HG03378 (cell line): ENCODE measurements around the gene CSTPP1.
A peak's percentile ranks its signal among the peaks of the same experiment; 100 is the strongest.

Experiments
- ATAC-seq: cut with Tn5 transposase; IDR thresholded peaks from one replicate; pipeline ENCODE4 v1.9.1; 2021; ENCODE audit warnings: mild to moderate bottlenecking, moderate library complexity; ENCODE audit not compliant: unreplicated experiment

The CSTPP1 gene

GRCh38 chr11:47176328-47177228, 240.0 kb downstream of the CSTPP1 start, which contains the start of gene ARFGAP2:
ARFGAP2 (minus strand) TSS chr11:47176879; CDS start chr11:47176853, 26 bp downstream.
- peak; percentile 71 for ATAC-seq

- peak; percentile 46 for ATAC-seq
Measured at GRCh38 chr11:47177229-47177845, 240.8 kb downstream of the CSTPP1 start.

GRCh38 chr11:47177846-47178245, 241.3 kb downstream of the CSTPP1 start:
- no peak for ATAC-seq

- ATAC-seq: no peak
Measured at GRCh38 chr11:47178316-47178715, 241.8 kb downstream of the CSTPP1 start.

GRCh38 chr11:47178737-47179654, 242.4 kb downstream of the CSTPP1 start:
- no peak for ATAC-seq

GRCh38 chr11:47179655-47179991, 243.1 kb downstream of the CSTPP1 start:
- no peak for ATAC-seq

GRCh38 chr11:47180006-47180787, 243.6 kb downstream of the CSTPP1 start:
- no peak for ATAC-seq

- no peak for ATAC-seq
Measured at GRCh38 chr11:47181271-47181670, 244.7 kb downstream of the CSTPP1 start.

GRCh38 chr11:47182380-47182779, 245.8 kb downstream of the CSTPP1 start:
- no peak for ATAC-seq

GRCh38 chr11:47183031-47183856, 246.7 kb downstream of the CSTPP1 start:
- no peak for ATAC-seq

- ATAC-seq: no peak
Measured at GRCh38 chr11:47183969-47184368, 247.4 kb downstream of the CSTPP1 start.

- ATAC-seq: no peak
Measured at GRCh38 chr11:47184711-47185304, 248.2 kb downstream of the CSTPP1 start.

- ATAC-seq: no peak
Measured at GRCh38 chr11:47185305-47186075, 248.9 kb downstream of the CSTPP1 start.

GRCh38 chr11:47186076-47186699, 249.6 kb downstream of the CSTPP1 start, which contains the start of gene PACSIN3:
PACSIN3 (minus strand) TSS chr11:47186434; CDS start chr11:47182727, 3,707 bp downstream.
- ATAC-seq: no peak

- ATAC-seq: no peak
Measured at GRCh38 chr11:47186700-47187695, 250.4 kb downstream of the CSTPP1 start.

- no peak for ATAC-seq
Measured at GRCh38 chr11:47187723-47188122, 251.2 kb downstream of the CSTPP1 start.

- ATAC-seq: no peak
Measured at GRCh38 chr11:47188259-47188658, 251.7 kb downstream of the CSTPP1 start.
